Hepatocyte (in vitro differentiated cells): ENCODE results near the gene PLAAT3. TPM values are rescaled to one million over a fixed set of nuclear protein-coding genes. Genes with fewer than 3 reads are reported as not detected.

Experiments
- DNase-seq: peaks from one replicate; pipeline ENCODE4 v3.0.0-alpha.2; 2016; ENCODE audit warnings: low spot score
- H2AFZ ChIP-seq: fragments of 200-600 bp; sonication (generic); 2 replicates; pipeline ENCODE4 v1.6.0; 2016; ENCODE audit warnings: antibody characterized with exemption, mild to moderate bottlenecking
- H3K27ac ChIP-seq: fragments of 200-600 bp; sonication (generic); 2 replicates; pipeline ENCODE4 v1.5.1; 2016; ENCODE audit warnings: mild to moderate bottlenecking
- H3K27me3 ChIP-seq: fragments of 200-600 bp; sonication (generic); 2 replicates; pipeline ENCODE4 v1.6.1; 2016
- H3K36me3 ChIP-seq: fragments of 200-600 bp; sonication (generic); replicated peaks from 2 replicates; pipeline ENCODE4 v1.5.1; 2016; ENCODE audit warnings: low read depth; ENCODE audit not compliant: insufficient read depth
- H3K4me1 ChIP-seq: fragments of 200-600 bp; sonication (generic); 2 replicates; pipeline ENCODE4 v1.5.1; 2016; ENCODE audit warnings: mild to moderate bottlenecking, moderate library complexity; ENCODE audit not compliant: insufficient read depth
- H3K4me2 ChIP-seq: fragments of 200-600 bp; sonication (generic); 2 replicates; pipeline ENCODE4 v1.6.0; 2016
- H3K4me3 ChIP-seq: fragments of 200-600 bp; sonication (generic); 2 replicates; pipeline ENCODE4 v1.5.1; 2016; ENCODE audit warnings: mild to moderate bottlenecking
- H3K79me2 ChIP-seq: fragments of 200-600 bp; sonication (generic); 2 replicates; pipeline ENCODE4 v1.6.0; 2017; ENCODE audit warnings: mild to moderate bottlenecking
- H3K9me2 ChIP-seq: fragments of 200-600 bp; sonication (generic); replicated peaks from 2 replicates; pipeline ENCODE4 v1.6.0; 2017; ENCODE audit warnings: mild to moderate bottlenecking; ENCODE audit not compliant: insufficient read depth
- H3K9me3 ChIP-seq: fragments of 200-600 bp; sonication (generic); 2 replicates; pipeline ENCODE4 v1.5.1; 2016; ENCODE audit warnings: low read depth, mild to moderate bottlenecking
- H4K20me1 ChIP-seq: fragments of 200-600 bp; sonication (generic); 2 replicates; pipeline ENCODE4 v1.6.0; 2016; ENCODE audit warnings: mild to moderate bottlenecking; ENCODE audit not compliant: insufficient read depth, poor library complexity, severe bottlenecking
- EZH2 ChIP-seq: fragments of 200-600 bp; sonication (generic); IDR thresholded peaks from 2 replicates; pipeline ENCODE4 v1.6.1; 2016; ENCODE audit warnings: antibody characterized with exemption, mild to moderate bottlenecking, borderline replicate concordance
- EZH2phosphoT487 ChIP-seq: fragments of 200-600 bp; sonication (generic); IDR thresholded peaks from one replicate; pipeline ENCODE4 v1.6.1; 2018; ENCODE audit warnings: antibody characterized with exemption, mild to moderate bottlenecking, low read depth, moderate library complexity; ENCODE audit not compliant: unreplicated experiment, severe bottlenecking
- WGBS: methylation state at CpG from one replicate; pipeline ENCODE4 v1.1.6; 2016; ENCODE audit warnings: low lambda C conversion rate; ENCODE audit errors: missing lambda C conversion rate; 5-methylcytosine and 5-hydroxymethylcytosine counted together
- polyA plus RNA-seq: library from polyadenylated mRNA; unstranded; fragments of >200 nt; fragmentation: Nextera tagmentation; extraction: Ambion mirVana; gene quantifications from 2 replicates; pipeline ENCODE4 v1.2.1, GENCODE V29; 2016
- total RNA-seq: library from RNA; depleted of rRNA; stranded (reverse); fragments of >200 nt; gene quantifications from 2 replicates; pipeline ENCODE4 v1.2.3, GENCODE V29; 2014
- TF ChIP-seq, protein P1 (sequence below): fragments of 200-600 bp; sonication (generic); IDR thresholded peaks from 2 replicates; pipeline ENCODE4 v1.5.1; 2016; ENCODE audit warnings: antibody characterized with exemption, mild to moderate bottlenecking; ENCODE audit not compliant: poor library complexity

The PLAAT3 gene
- total and polyA plus RNA-seq, 2 experiments from 2014 or later, result 32.4 to 49.6 TPM

DNA sequence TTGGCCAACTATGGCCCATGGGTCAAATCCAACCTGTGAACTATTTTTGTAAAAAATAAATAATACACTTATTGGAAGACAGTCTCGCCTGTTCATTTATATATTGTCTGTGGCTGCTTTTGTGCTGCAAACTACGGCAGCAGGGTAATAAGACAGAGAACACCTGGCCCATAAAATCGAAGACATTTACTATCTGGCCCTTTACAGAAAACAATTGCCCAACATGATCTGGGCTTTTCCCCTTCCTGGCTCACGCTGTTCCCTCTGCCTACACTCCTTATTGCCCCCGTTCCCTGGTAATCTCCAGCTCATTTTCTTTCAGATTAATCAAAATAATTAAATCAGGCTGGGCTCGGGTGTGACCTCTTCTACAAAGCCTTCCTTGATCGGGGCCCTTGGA, 56.7 kb downstream of the PLAAT3 start:
- TF ChIP-seq EZH2phosphoT487 (no peak), EZH2 (no peak)
- TF ChIP-seq, protein P1, sequence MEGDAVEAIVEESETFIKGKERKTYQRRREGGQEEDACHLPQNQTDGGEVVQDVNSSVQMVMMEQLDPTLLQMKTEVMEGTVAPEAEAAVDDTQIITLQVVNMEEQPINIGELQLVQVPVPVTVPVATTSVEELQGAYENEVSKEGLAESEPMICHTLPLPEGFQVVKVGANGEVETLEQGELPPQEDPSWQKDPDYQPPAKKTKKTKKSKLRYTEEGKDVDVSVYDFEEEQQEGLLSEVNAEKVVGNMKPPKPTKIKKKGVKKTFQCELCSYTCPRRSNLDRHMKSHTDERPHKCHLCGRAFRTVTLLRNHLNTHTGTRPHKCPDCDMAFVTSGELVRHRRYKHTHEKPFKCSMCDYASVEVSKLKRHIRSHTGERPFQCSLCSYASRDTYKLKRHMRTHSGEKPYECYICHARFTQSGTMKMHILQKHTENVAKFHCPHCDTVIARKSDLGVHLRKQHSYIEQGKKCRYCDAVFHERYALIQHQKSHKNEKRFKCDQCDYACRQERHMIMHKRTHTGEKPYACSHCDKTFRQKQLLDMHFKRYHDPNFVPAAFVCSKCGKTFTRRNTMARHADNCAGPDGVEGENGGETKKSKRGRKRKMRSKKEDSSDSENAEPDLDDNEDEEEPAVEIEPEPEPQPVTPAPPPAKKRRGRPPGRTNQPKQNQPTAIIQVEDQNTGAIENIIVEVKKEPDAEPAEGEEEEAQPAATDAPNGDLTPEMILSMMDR, result no peak

DNA sequence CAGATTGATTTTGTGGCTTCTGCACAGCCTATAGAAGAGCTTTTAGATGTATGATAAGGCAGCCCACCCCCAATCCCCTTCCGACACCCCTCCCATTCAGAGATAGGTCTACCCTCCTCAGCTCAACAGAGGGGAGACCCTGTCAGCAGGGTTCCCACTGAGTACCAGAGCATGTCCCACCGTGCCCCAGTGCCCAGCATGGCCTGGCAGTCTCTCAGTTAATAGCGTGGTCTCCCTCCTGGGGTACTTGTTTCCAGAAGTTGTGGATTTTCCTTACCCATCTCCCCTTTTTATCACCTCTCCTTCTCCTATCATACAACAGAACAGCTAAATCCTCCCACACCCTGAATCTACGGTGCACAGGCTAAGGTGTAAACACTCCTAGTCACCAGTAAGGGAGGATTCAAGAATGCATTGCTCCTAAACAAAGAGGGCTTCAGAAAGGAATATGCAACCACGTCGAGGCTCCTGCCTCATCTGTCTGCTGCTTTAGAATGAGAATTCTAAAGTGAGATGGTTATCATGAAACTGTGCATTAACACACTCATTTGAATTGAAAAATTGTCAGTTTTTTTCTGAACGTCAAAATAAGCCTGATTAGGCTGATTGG, 57.7 kb downstream of the PLAAT3 start:
- H3K9me3 ChIP-seq, result no peaks in the 10 kb centered on the region
- no peak overlapping the region for H2AFZ ChIP-seq
- H3K4me1 ChIP-seq, result peaks cover 5% of the 10 kb centered on the region
- H3K27ac ChIP-seq, result no peak overlapping the region
- no peaks in the 10 kb centered on the region for H4K20me1 ChIP-seq
- no peak overlapping the region for H3K4me3 ChIP-seq
- TF ChIP-seq EZH2phosphoT487, result no peak
- TF ChIP-seq EZH2, result no peak
- TF ChIP-seq, protein P1, result no peak
- no peak overlapping the region for H3K4me2 ChIP-seq
- no peaks in the 10 kb centered on the region for H3K9me2 ChIP-seq
- 65% methylated on average over 7 of the region's 7 CpGs for WGBS
- no peak for DNase-seq
- H3K79me2 ChIP-seq, result no peaks in the 10 kb centered on the region
- no peaks in the 10 kb centered on the region for H3K27me3 ChIP-seq
- H3K36me3 ChIP-seq, result no peaks in the 10 kb centered on the region

More for the DNA sequence above, 56.7 kb downstream of the PLAAT3 start:
- Histone ChIP-seq H3K27me3 (no peaks in the 10 kb centered on the region), H3K9me3 (no peaks in the 10 kb centered on the region), H3K4me2 (no peak overlapping the region), H3K4me1 (peaks cover 5% of the 10 kb centered on the region), H3K4me3 (no peak overlapping the region), H3K36me3 (no peaks in the 10 kb centered on the region), H3K27ac (no peak overlapping the region), H2AFZ (no peak overlapping the region), H4K20me1 (no peaks in the 10 kb centered on the region), H3K79me2 (no peaks in the 10 kb centered on the region), H3K9me2 (no peaks in the 10 kb centered on the region)
- DNase-seq, result no peak
- 63% methylated on average over 7 of the region's 7 CpGs for WGBS

DNA sequence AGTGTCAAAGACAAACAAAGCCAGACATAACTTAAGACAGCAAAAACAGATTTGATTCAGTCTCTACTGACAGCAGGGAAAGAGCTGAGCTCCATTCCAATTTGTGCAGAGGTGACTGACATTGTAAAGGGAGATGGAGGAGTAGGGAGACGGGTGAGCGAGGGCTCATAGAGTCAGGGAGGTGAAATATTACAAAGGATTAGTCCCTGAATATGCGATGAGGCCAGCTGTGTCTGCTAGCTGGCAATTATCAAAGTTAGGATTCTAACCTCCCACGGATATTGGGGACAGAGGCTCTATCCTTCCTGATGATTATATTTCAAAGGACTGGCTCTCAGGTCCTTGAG, 59.4 kb downstream of the PLAAT3 start:
- H3K9me2 ChIP-seq, result no peaks in the 10 kb centered on the region
- no peak overlapping the region for H3K4me3 ChIP-seq
- H3K4me1 ChIP-seq, result peaks cover 5% of the 10 kb centered on the region
- H3K79me2 ChIP-seq, result no peaks in the 10 kb centered on the region
- no peaks in the 10 kb centered on the region for H3K36me3 ChIP-seq
- H3K27ac ChIP-seq, result no peak overlapping the region
- H4K20me1 ChIP-seq, result no peaks in the 10 kb centered on the region
- TF ChIP-seq EZH2phosphoT487 (no peak), EZH2 (no peak)
- TF ChIP-seq, protein P1, result no peak
- no peaks in the 10 kb centered on the region for H3K27me3 ChIP-seq
- WGBS, result 56% methylated on average over 4 of the region's 4 CpGs
- H3K9me3 ChIP-seq, result no peaks in the 10 kb centered on the region
- DNase-seq, result no peak
- no peak overlapping the region for H2AFZ ChIP-seq
- H3K4me2 ChIP-seq, result no peak overlapping the region

DNA sequence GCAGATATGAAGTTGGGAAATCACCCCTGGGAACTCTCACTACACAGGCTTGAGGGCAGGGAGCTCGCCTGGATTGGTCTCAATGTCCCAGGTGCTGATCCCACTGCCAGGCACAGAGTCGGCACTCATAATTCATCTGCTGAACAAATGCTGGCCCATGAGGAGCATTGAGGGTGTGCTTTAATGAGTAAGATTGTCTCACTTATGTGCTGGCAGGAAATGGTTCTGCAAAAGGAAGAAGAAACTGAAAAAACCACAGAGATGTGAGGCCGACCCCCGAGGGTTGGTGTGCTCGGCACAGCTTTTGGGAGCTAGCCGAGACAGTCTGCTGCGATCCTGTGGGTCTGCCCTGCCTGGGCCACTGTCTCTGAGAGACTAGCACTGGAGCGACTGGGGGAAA, 60.5 kb downstream of the PLAAT3 start:
- Histone ChIP-seq H3K4me3 (no peak overlapping the region), H2AFZ (no peak overlapping the region), H3K79me2 (no peaks in the 10 kb centered on the region), H3K27ac (no peak overlapping the region), H3K4me2 (no peak overlapping the region), H3K9me2 (no peaks in the 10 kb centered on the region), H3K9me3 (no peaks in the 10 kb centered on the region), H4K20me1 (no peaks in the 10 kb centered on the region), H3K4me1 (no peaks in the 10 kb centered on the region), H3K36me3 (no peaks in the 10 kb centered on the region), H3K27me3 (no peaks in the 10 kb centered on the region)
- WGBS, result 76% methylated on average over 8 of the region's 8 CpGs
- TF ChIP-seq, protein P1, result no peak
- TF ChIP-seq EZH2 (no peak), EZH2phosphoT487 (no peak)
- no peak for DNase-seq
